Common myeloid progenitor, CD34-positive (primary cell): ENCODE results near the gene SARM1.

Experiments
- CTCF ChIA-PET: fragments of 350-600 bp; sonication (Branson Sonifier 250); formaldehyde crosslinking; loops from one replicate; lab custom pipeline; 2021; ENCODE audit warnings: antibody characterized with exemption; lab: Charles Lee
- POLR2A ChIA-PET: fragments of 350-600 bp; sonication (Branson Sonifier 250); formaldehyde crosslinking; loops from one replicate; lab custom pipeline; 2021; ENCODE audit warnings: antibody characterized with exemption; lab: Charles Lee
- DNase-seq, 3 donors: peaks; one replicate each; pipeline versions ENCODE4 v3.0.0 to v3.0.0-alpha.2; 2013
- H3K27ac ChIP-seq, 2 experiments: 1 replicate in 1 of 2; 2 replicates in 1 of 2; pipeline ENCODE4 v1.7.0; 2013; ENCODE audit warnings: inconsistent platforms in 2 of 2, low read length in 2 of 2, mild to moderate bottlenecking in 2 of 2, low read depth in 1 of 2, moderate library complexity in 1 of 2; ENCODE audit not compliant: severe bottlenecking in 2 of 2, insufficient read depth in 1 of 2, poor library complexity in 1 of 2
- H3K27me3 ChIP-seq, 5 experiments: replicated peaks in 2 of 5; 1 replicate in 3 of 5; 2 replicates in 2 of 5; pipeline versions ENCODE4 v1.6.1 to v1.7.0; 2013; ENCODE audit warnings: low read length in 4 of 5, mild to moderate bottlenecking in 2 of 5, moderate library complexity in 2 of 5, inconsistent platforms in 1 of 5; ENCODE audit not compliant: insufficient read depth in 5 of 5, control insufficient read depth in 4 of 5
- H3K36me3 ChIP-seq, 4 experiments: 1 replicate in 2 of 4; 2 replicates in 2 of 4; pipeline versions ENCODE4 v1.6.1 to v1.7.0; 2013; ENCODE audit warnings: low read length in 3 of 4, control low read depth in 1 of 4, mild to moderate bottlenecking in 1 of 4; ENCODE audit not compliant: control insufficient read depth in 4 of 4, insufficient read depth in 4 of 4
- H3K4me1 ChIP-seq, 4 experiments: 1 replicate in 3 of 4; 2 replicates in 1 of 4; pipeline versions ENCODE4 v1.6.1 to v1.7.1; 2013; ENCODE audit warnings: low read length in 3 of 4, mild to moderate bottlenecking in 3 of 4, control low read depth in 1 of 4, inconsistent platforms in 1 of 4, moderate library complexity in 1 of 4; ENCODE audit not compliant: control insufficient read depth in 4 of 4, insufficient read depth in 4 of 4; ENCODE audit errors: control extremely low read depth in 1 of 4
- H3K4me3 ChIP-seq, 7 experiments: 1 replicate in 4 of 7; 2 replicates in 3 of 7; pipeline versions ENCODE4 v1.5.1 to v1.7.0; 2013; ENCODE audit warnings: mild to moderate bottlenecking in 7 of 7, low read length in 6 of 7, moderate library complexity in 6 of 7, inconsistent platforms in 2 of 7, low read depth in 2 of 7, control low read depth in 1 of 7; ENCODE audit not compliant: insufficient read depth in 4 of 7, control insufficient read depth in 1 of 7; ENCODE audit errors: extremely low read depth in 1 of 7
- H3K9me3 ChIP-seq, 5 experiments: 1 replicate in 4 of 5; 2 replicates in 1 of 5; pipeline versions ENCODE4 v1.6.1 to v1.7.1; 2013; ENCODE audit warnings: low read length in 4 of 5, mild to moderate bottlenecking in 2 of 5, inconsistent platforms in 1 of 5, low read depth in 1 of 5, moderate library complexity in 1 of 5; ENCODE audit not compliant: control insufficient read depth in 4 of 5, insufficient read depth in 2 of 5; ENCODE audit errors: control extremely low read depth in 1 of 5
- WGBS: methylation state at CpG from one replicate; pipeline ENCODE4 v1.1.5; 2013; ENCODE audit not compliant: insufficient coverage; 5-methylcytosine and 5-hydroxymethylcytosine counted together

The SARM1 gene

GRCh38 chr17:28370744-28371103, 770 bp upstream of the SARM1 start:
- POLR2A ChIA-PET, result no interaction called here
- 100% methylated on average over 1 of the region's 1 CpG for WGBS
- Histone ChIP-seq H3K36me3 (no peaks in the 10 kb centered on the region), H3K9me3 (no peaks in the 10 kb centered on the region), H3K4me3 (peak overlapping the region in 3 of 7 experiments; percentile 76 to 83 (median 79)), H3K27me3 (peaks cover 0 to 14% (median 0%) of the 10 kb centered on the region in 5 experiments), H3K27ac (no peak overlapping the region), H3K4me1 (peaks cover 0 to 22% (median 12%) of the 10 kb centered on the region in 4 experiments)
- no peak for DNase-seq
- CTCF ChIA-PET, result interaction anchor here (0.9 to 5.1 kb wide), 5 partner anchors 8 to 43 kb away, joined by 3 to 27 read pairs (median 3); partner anchors contain the start of gene POLDIP2

GRCh38 chr17:28372203-28372944, 880 bp downstream of the SARM1 start:
- peak in 2 of 3 donors; percentile 27 to 46 for DNase-seq
- H3K9me3 ChIP-seq, result no peaks in the 10 kb centered on the region
- H3K4me1 ChIP-seq, result peaks cover 0 to 22% (median 12%) of the 10 kb centered on the region in 4 experiments
- peaks cover 0 to 14% (median 0%) of the 10 kb centered on the region in 5 experiments for H3K27me3 ChIP-seq
- H3K4me3 ChIP-seq, result peak overlapping the region; percentile 25 to 83 (median 61)
- CTCF ChIA-PET, result no interaction called here
- WGBS, result 2% methylated on average over 45 of the region's 53 CpGs
- POLR2A ChIA-PET, result interaction anchor here (1.0 kb wide), 1 partner anchor 15 kb away, joined by 3 read pairs; the partner anchor contains the start of gene POLDIP2
- no peaks in the 10 kb centered on the region for H3K36me3 ChIP-seq
- no peak overlapping the region for H3K27ac ChIP-seq

GRCh38 chr17:28372945-28373274, 1.4 kb downstream of the SARM1 start:
- no peak for DNase-seq
- 89% methylated on average over 4 of the region's 6 CpGs for WGBS
- Histone ChIP-seq H3K27ac (no peak overlapping the region), H3K9me3 (no peaks in the 10 kb centered on the region), H3K27me3 (peaks cover 0 to 14% (median 0%) of the 10 kb centered on the region in 5 experiments), H3K4me3 (peak overlapping the region in 1 of 7 experiments; percentile 83), H3K36me3 (peaks cover 0 to 2% (median 0%) of the 10 kb centered on the region in 4 experiments), H3K4me1 (peaks cover 0 to 22% (median 12%) of the 10 kb centered on the region in 4 experiments)
- POLR2A ChIA-PET, result no interaction called here
- CTCF ChIA-PET, result no interaction called here

- WGBS, result 40% methylated on average over 6 of the region's 10 CpGs
- Histone ChIP-seq H3K36me3 (peaks cover 0 to 2% (median 0%) of the 10 kb centered on the region in 4 experiments), H3K4me3 (no peak overlapping the region), H3K4me1 (peaks cover 0 to 30% (median 17%) of the 10 kb centered on the region in 4 experiments), H3K27me3 (peaks cover 0 to 31% (median 0%) of the 10 kb centered on the region in 5 experiments), H3K9me3 (no peaks in the 10 kb centered on the region), H3K27ac (no peak overlapping the region)
- ChIA-PET CTCF (interaction anchor here (1.2 kb wide), 1 partner anchor 22 kb away, joined by 3 read pairs; a partner anchor contains a TSS), POLR2A (no interaction called here)
- peak; percentile 37 to 82 (median 71) for DNase-seq
Measured at GRCh38 chr17:28379814-28380801, 8.6 kb downstream of the SARM1 start.

GRCh38 chr17:28381141-28381825, 9.8 kb downstream of the SARM1 start:
- CTCF ChIA-PET, result interaction anchor here (0.8 to 1.2 kb wide), 2 partner anchors 20 to 129 kb away, joined by 3 read pairs; no protein-coding TSS in a partner anchor
- H3K27me3 ChIP-seq, result peaks cover 0 to 33% (median 0%) of the 10 kb centered on the region in 5 experiments
- 29% methylated on average over 71 of the region's 72 CpGs for WGBS
- peaks cover 0 to 2% (median 0%) of the 10 kb centered on the region in 4 experiments for H3K36me3 ChIP-seq
- H3K4me1 ChIP-seq, result peaks cover 0 to 34% (median 20%) of the 10 kb centered on the region in 4 experiments
- POLR2A ChIA-PET, result no interaction called here
- peak in 2 of 3 donors; percentile 48 to 53 for DNase-seq
- no peaks in the 10 kb centered on the region for H3K9me3 ChIP-seq
- H3K4me3 ChIP-seq, result peak overlapping the region in 2 of 7 experiments; percentile 40 to 61
- H3K27ac ChIP-seq, result no peak overlapping the region

GRCh38 chr17:28384281-28385036, 13.0 kb downstream of the SARM1 start:
- CTCF ChIA-PET, result interaction anchor here (1.6 to 2.3 kb wide), 2 partner anchors 9 to 32 kb away, joined by 3 to 9 read pairs; no protein-coding TSS in a partner anchor
- Histone ChIP-seq H3K27me3 (peaks cover 0 to 29% (median 0%) of the 10 kb centered on the region in 5 experiments), H3K4me1 (peaks cover 0 to 34% (median 20%) of the 10 kb centered on the region in 4 experiments), H3K27ac (peak overlapping the region in 1 of 2 experiments; percentile 5), H3K36me3 (peaks cover 0 to 12% (median 4%) of the 10 kb centered on the region in 4 experiments), H3K4me3 (peak overlapping the region; percentile 41 to 88 (median 76)), H3K9me3 (no peaks in the 10 kb centered on the region)
- 0% methylated on average over 35 of the region's 56 CpGs for WGBS
- DNase-seq, result peak in 2 of 3 donors; percentile 72 to 83
- POLR2A ChIA-PET, result interaction anchor here (0.6 kb wide), 1 partner anchor 490 kb away, joined by 4 read pairs; no protein-coding TSS in a partner anchor
